Right renal pelvis (tissue), 4 donors: ENCODE results near the gene TOGARAM2. TPM values are rescaled to one million over a fixed set of nuclear protein-coding genes. Genes with fewer than 3 reads are reported as not detected.

ENCODE experiments used
- DNase-seq, 4 donors: peaks; one replicate each; pipeline ENCODE4 v3.0.0-alpha.2; 2013; ENCODE audit warnings: low read depth in 4 of 4, low spot score in 3 of 4, missing footprints in 1 of 4
- polyA plus RNA-seq, 4 donors: library from polyadenylated mRNA; unstranded; fragments of 120-200 nt; gene quantifications; one replicate each; pipeline ENCODE4 v1.2.1, GENCODE V29; 2013; ENCODE audit not compliant: insufficient read length in 4 of 4

TOGARAM2 gene
- polyA plus RNA-seq, 4 donors, result 1.00 to 1.3 (median 1.1) TPM

- DNase-seq, result no peak
Measured at GRCh38 chr2:29047083-29047845, 66.2 kb downstream of the TOGARAM2 start.

GRCh38 chr2:29050591-29050990 is 69.5 kb downstream of the TOGARAM2 start:
- no peak for DNase-seq

GRCh38 chr2:29051730-29052129 is 70.6 kb downstream of the TOGARAM2 start:
- no peak for DNase-seq

GRCh38 chr2:29052807-29053206 is 71.7 kb downstream of the TOGARAM2 start:
- no peak for DNase-seq

GRCh38 chr2:29053223-29053622 is 72.1 kb downstream of the TOGARAM2 start:
- DNase-seq, result no peak

GRCh38 chr2:29053670-29054400 is 72.7 kb downstream of the TOGARAM2 start:
- DNase-seq, result no peak

- no peak for DNase-seq
Measured at GRCh38 chr2:29054430-29054829, 73.3 kb downstream of the TOGARAM2 start.

GRCh38 chr2:29055601-29056000 is 74.5 kb downstream of the TOGARAM2 start:
- DNase-seq, result no peak

GRCh38 chr2:29056452-29056851 is 75.4 kb downstream of the TOGARAM2 start:
- no peak for DNase-seq

- DNase-seq, result no peak
Measured at GRCh38 chr2:29057006-29057405, 75.9 kb downstream of the TOGARAM2 start.

- DNase-seq, result no peak
Measured at GRCh38 chr2:29059624-29060023, 78.5 kb downstream of the TOGARAM2 start.

GRCh38 chr2:29060441-29060840 is 79.3 kb downstream of the TOGARAM2 start:
- DNase-seq, result peak in 1 of 4 donors; percentile 24

GRCh38 chr2:29061176-29061575 is 80.1 kb downstream of the TOGARAM2 start:
- DNase-seq, result no peak

- no peak for DNase-seq
Measured at GRCh38 chr2:29061616-29062015, 80.5 kb downstream of the TOGARAM2 start.

- no peak for DNase-seq
Measured at GRCh38 chr2:29062371-29062770, 81.3 kb downstream of the TOGARAM2 start.

GRCh38 chr2:29063056-29063455 is 82.0 kb downstream of the TOGARAM2 start:
- DNase-seq, result no peak

GRCh38 chr2:29063646-29064345 is 82.7 kb downstream of the TOGARAM2 start:
- DNase-seq, result no peak

- no peak for DNase-seq
Measured at GRCh38 chr2:29064346-29064715, 83.2 kb downstream of the TOGARAM2 start.

- DNase-seq, result no peak
Measured at GRCh38 chr2:29064746-29065067, 83.6 kb downstream of the TOGARAM2 start.

- DNase-seq, result no peak
Measured at GRCh38 chr2:29065068-29065811, 84.1 kb downstream of the TOGARAM2 start.

- DNase-seq, result no peak
Measured at GRCh38 chr2:29066271-29066860, 85.3 kb downstream of the TOGARAM2 start.
